ENCODE measurements around the gene FMN2.

FMN2 gene

DNA sequence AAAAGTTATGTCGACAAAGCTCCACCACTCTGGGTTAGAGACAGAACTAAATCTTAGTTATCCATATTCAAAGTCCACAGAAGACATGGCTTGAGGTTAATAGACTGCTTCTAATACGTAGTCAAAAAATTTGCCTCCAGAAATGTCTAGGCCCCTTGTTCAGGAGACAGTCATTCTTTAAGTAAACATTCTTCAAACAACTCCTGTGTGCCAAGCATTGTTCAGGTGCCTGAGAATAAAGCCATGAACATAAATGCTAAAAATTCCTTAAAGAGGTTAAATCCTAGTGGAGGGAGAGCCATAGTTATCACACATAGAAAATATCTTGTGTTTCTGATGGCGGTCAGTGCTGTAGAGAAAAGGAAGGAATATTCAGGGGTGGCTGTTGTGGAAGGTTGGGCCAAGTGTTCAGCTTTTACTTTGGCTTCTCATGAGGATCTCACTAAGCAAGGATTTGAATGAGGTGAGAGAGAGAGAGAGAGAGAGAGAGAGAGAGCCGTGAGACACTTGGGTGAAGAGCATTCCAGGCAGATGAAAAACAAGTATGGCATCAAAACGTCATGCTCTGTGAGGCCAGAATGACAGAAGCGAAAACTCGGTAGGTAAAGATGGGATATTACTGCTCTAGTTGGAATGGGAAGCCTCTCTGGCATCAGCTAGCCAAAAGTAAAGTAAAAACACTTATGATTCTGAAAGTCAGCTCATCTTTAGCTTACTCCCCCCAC is 333.2 kb downstream of the FMN2 start:
- no peak overlapping the region for H2AK5ac ChIP-seq (ENCODE audit: low read length)

DNA sequence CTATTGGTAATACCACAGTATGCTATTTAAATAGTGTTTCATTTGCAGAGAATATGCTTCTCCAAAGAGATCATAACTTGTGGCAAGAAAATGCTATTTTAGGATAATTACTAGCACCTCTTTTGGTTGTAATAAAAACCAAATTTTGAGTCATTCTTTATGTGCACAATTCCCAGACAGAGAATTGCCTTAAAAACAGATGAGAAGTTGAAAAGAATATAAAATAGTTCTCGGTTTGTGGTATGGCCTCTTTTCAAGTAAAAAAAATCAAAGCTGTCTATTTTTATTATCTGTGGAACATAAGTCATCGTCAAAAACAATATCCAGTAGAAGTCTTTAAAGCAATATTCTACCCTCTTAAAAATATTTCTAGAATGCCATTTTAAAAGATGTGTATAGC is 334.4 kb downstream of the FMN2 start:
- no peak overlapping the region for H3K4me3 ChIP-seq (ENCODE audit: low read depth, low read length)
- H2BK5ac ChIP-seq (ENCODE audit: low read depth, low read length, poor library complexity) = no peak overlapping the region
- no peak overlapping the region for H2BK12ac ChIP-seq (ENCODE audit: low read length)
- no peak overlapping the region for H3K18ac ChIP-seq (ENCODE audit: low read length)
- H4K8ac ChIP-seq (ENCODE audit: low read depth, low read length) = no peak overlapping the region
- no peak for DNase-seq
- H4K12ac ChIP-seq (ENCODE audit: low read depth, low read length) = no peak overlapping the region
- no peaks in the 10 kb centered on the region for H3K36me3 ChIP-seq (ENCODE audit: control insufficient read depth in 1 of 2, insufficient read depth in 2 of 2, low read length in 2 of 2)
- H3K4ac ChIP-seq (ENCODE audit: low read depth, low read length) = no peak overlapping the region
- no peaks in the 10 kb centered on the region for H3K79me2 ChIP-seq (ENCODE audit: control insufficient read depth, insufficient read depth, low read length, poor library complexity)
- H2BK120ac ChIP-seq (ENCODE audit: insufficient read depth, low read length, poor library complexity) = no peak overlapping the region
- no peak overlapping the region for H3K23ac ChIP-seq (ENCODE audit: low read length)
- peaks cover 2% of the 10 kb centered on the region for H3K9me3 ChIP-seq (ENCODE audit: insufficient read depth, low read depth, low read length)
- no peaks in the 10 kb centered on the region for H3K79me1 ChIP-seq (ENCODE audit: low read length)
- WGBS (ENCODE audit: extremely low coverage, insufficient coverage, insufficient read length) = no CpG with 5 or more reads among the region's 2 CpGs
- no peak overlapping the region for H3K14ac ChIP-seq (ENCODE audit: low read length)
- H2AFZ ChIP-seq (ENCODE audit: insufficient read depth, low read length, poor library complexity) = no peak overlapping the region
- no peaks in the 10 kb centered on the region for H3K4me1 ChIP-seq (ENCODE audit: control insufficient read depth in 1 of 2, insufficient read depth in 2 of 2, low read length in 2 of 2)
- no peak overlapping the region for H3K9ac ChIP-seq (ENCODE audit: low read length)
- H3K27me3 ChIP-seq (ENCODE audit: insufficient read depth, low read length) = no peaks in the 10 kb centered on the region
- H3K4me2 ChIP-seq (ENCODE audit: low read length) = no peak overlapping the region
- H3K27ac ChIP-seq (ENCODE audit: low read depth, low read length) = no peak overlapping the region
- H2AK5ac ChIP-seq (ENCODE audit: low read length) = no peak overlapping the region
- no peak overlapping the region for H4K91ac ChIP-seq (ENCODE audit: low read depth, low read length)

More for the DNA sequence above, 333.2 kb downstream of the FMN2 start:
- H3K4me3 ChIP-seq (ENCODE audit: low read depth, low read length) = no peak overlapping the region
- H2BK120ac ChIP-seq (ENCODE audit: insufficient read depth, low read length, poor library complexity) = no peak overlapping the region
- H4K91ac ChIP-seq (ENCODE audit: low read depth, low read length) = no peak overlapping the region
- no peak overlapping the region for H3K27ac ChIP-seq (ENCODE audit: low read depth, low read length)
- no peak overlapping the region for H4K12ac ChIP-seq (ENCODE audit: low read depth, low read length)
- H3K18ac ChIP-seq (ENCODE audit: low read length) = no peak overlapping the region
- H3K4ac ChIP-seq (ENCODE audit: low read depth, low read length) = no peak overlapping the region
- H3K9me3 ChIP-seq (ENCODE audit: insufficient read depth, low read depth, low read length) = peaks cover 2% of the 10 kb centered on the region
- H3K4me1 ChIP-seq (ENCODE audit: control insufficient read depth in 1 of 2, insufficient read depth in 2 of 2, low read length in 2 of 2) = no peaks in the 10 kb centered on the region
- no peak overlapping the region for H3K23ac ChIP-seq (ENCODE audit: low read length)
- no CpG with 5 or more reads among the region's 7 CpGs for WGBS (ENCODE audit: extremely low coverage, insufficient coverage, insufficient read length)
- H3K14ac ChIP-seq (ENCODE audit: low read length) = no peak overlapping the region
- no peaks in the 10 kb centered on the region for H3K79me2 ChIP-seq (ENCODE audit: control insufficient read depth, insufficient read depth, low read length, poor library complexity)
- peak; percentile 46 to 76 for DNase-seq
- no peak overlapping the region for H3K4me2 ChIP-seq (ENCODE audit: low read length)
- H3K27me3 ChIP-seq (ENCODE audit: insufficient read depth, low read length) = no peaks in the 10 kb centered on the region
- H3K79me1 ChIP-seq (ENCODE audit: low read length) = no peaks in the 10 kb centered on the region
- H2BK12ac ChIP-seq (ENCODE audit: low read length) = no peak overlapping the region
- H2AFZ ChIP-seq (ENCODE audit: insufficient read depth, low read length, poor library complexity) = no peak overlapping the region
- H3K36me3 ChIP-seq (ENCODE audit: control insufficient read depth in 1 of 2, insufficient read depth in 2 of 2, low read length in 2 of 2) = no peaks in the 10 kb centered on the region
- H2BK5ac ChIP-seq (ENCODE audit: low read depth, low read length, poor library complexity) = no peak overlapping the region
- H4K8ac ChIP-seq (ENCODE audit: low read depth, low read length) = no peak overlapping the region
- no peak overlapping the region for H3K9ac ChIP-seq (ENCODE audit: low read length)

- Histone ChIP-seq H3K36me3 (ENCODE audit: control insufficient read depth in 1 of 2, insufficient read depth in 2 of 2, low read length in 2 of 2) (no peaks in the 10 kb centered on the region), H4K12ac (ENCODE audit: low read depth, low read length) (no peak overlapping the region), H3K23ac (ENCODE audit: low read length) (no peak overlapping the region), H3K27me3 (ENCODE audit: insufficient read depth, low read length) (no peaks in the 10 kb centered on the region), H3K27ac (ENCODE audit: low read depth, low read length) (no peak overlapping the region), H3K4me2 (ENCODE audit: low read length) (no peak overlapping the region), H3K9ac (ENCODE audit: low read length) (no peak overlapping the region), H2BK5ac (ENCODE audit: low read depth, low read length, poor library complexity) (no peak overlapping the region), H3K4ac (ENCODE audit: low read depth, low read length) (no peak overlapping the region), H4K91ac (ENCODE audit: low read depth, low read length) (no peak overlapping the region), H4K8ac (ENCODE audit: low read depth, low read length) (no peak overlapping the region), H3K18ac (ENCODE audit: low read length) (no peak overlapping the region), H3K14ac (ENCODE audit: low read length) (no peak overlapping the region), H2AFZ (ENCODE audit: insufficient read depth, low read length, poor library complexity) (no peak overlapping the region), H2BK120ac (ENCODE audit: insufficient read depth, low read length, poor library complexity) (no peak overlapping the region), H3K4me1 (ENCODE audit: control insufficient read depth in 1 of 2, insufficient read depth in 2 of 2, low read length in 2 of 2) (no peaks in the 10 kb centered on the region), H2BK12ac (ENCODE audit: low read length) (peak overlapping the region; percentile 59), H3K4me3 (ENCODE audit: low read depth, low read length) (no peak overlapping the region), H3K79me1 (ENCODE audit: low read length) (no peaks in the 10 kb centered on the region), H3K9me3 (ENCODE audit: insufficient read depth, low read depth, low read length) (no peaks in the 10 kb centered on the region), H3K79me2 (ENCODE audit: control insufficient read depth, insufficient read depth, low read length, poor library complexity) (no peaks in the 10 kb centered on the region), H2AK5ac (ENCODE audit: low read length) (no peak overlapping the region)
- DNase-seq = peak; percentile 75 to 79
- WGBS (ENCODE audit: extremely low coverage, insufficient coverage, insufficient read length) = no CpG with 5 or more reads among the region's 9 CpGs
Observed at GRCh38 chr1:240435996-240436566, 344.4 kb downstream of the FMN2 start.

DNA sequence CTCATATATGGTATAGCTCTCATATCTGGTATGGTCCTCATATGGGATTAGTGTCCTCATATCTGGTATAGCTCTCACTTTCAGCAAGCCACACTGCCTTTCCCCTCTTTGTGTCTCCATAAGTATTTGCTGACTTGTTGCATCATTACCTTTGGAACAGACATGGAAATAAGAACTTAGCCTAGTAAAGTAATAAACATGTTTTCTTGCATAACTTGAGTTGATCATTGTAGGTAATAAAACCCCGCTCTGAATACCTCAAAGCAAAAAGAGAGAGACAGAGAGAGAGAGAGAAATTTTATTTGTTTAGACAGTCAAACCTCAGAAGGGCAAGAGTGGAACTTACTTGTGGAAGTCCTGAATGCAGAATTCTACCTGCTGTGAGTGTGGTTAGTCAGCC is 350.0 kb downstream of the FMN2 start:
- no peak overlapping the region for H3K9ac ChIP-seq (ENCODE audit: low read length)
- H3K23ac ChIP-seq (ENCODE audit: low read length) = no peak overlapping the region
- no peaks in the 10 kb centered on the region for H3K79me1 ChIP-seq (ENCODE audit: low read length)
- DNase-seq = no peak
- no peaks in the 10 kb centered on the region for H3K4me1 ChIP-seq (ENCODE audit: control insufficient read depth in 1 of 2, insufficient read depth in 2 of 2, low read length in 2 of 2)
- WGBS (ENCODE audit: extremely low coverage, insufficient coverage, insufficient read length) = no CpG with 5 or more reads among the region's 1 CpG
- H3K79me2 ChIP-seq (ENCODE audit: control insufficient read depth, insufficient read depth, low read length, poor library complexity) = no peaks in the 10 kb centered on the region
- H3K36me3 ChIP-seq (ENCODE audit: control insufficient read depth in 1 of 2, insufficient read depth in 2 of 2, low read length in 2 of 2) = no peaks in the 10 kb centered on the region
- no peak overlapping the region for H3K14ac ChIP-seq (ENCODE audit: low read length)
- no peak overlapping the region for H3K18ac ChIP-seq (ENCODE audit: low read length)
- no peak overlapping the region for H3K4me3 ChIP-seq (ENCODE audit: low read depth, low read length)
- H2BK12ac ChIP-seq (ENCODE audit: low read length) = no peak overlapping the region
- no peak overlapping the region for H3K4me2 ChIP-seq (ENCODE audit: low read length)
- H2AFZ ChIP-seq (ENCODE audit: insufficient read depth, low read length, poor library complexity) = no peak overlapping the region
- no peak overlapping the region for H2BK120ac ChIP-seq (ENCODE audit: insufficient read depth, low read length, poor library complexity)
- no peak overlapping the region for H3K4ac ChIP-seq (ENCODE audit: low read depth, low read length)
- no peak overlapping the region for H2BK5ac ChIP-seq (ENCODE audit: low read depth, low read length, poor library complexity)
- H4K12ac ChIP-seq (ENCODE audit: low read depth, low read length) = no peak overlapping the region
- H2AK5ac ChIP-seq (ENCODE audit: low read length) = no peak overlapping the region
- no peak overlapping the region for H3K27ac ChIP-seq (ENCODE audit: low read depth, low read length)
- H4K91ac ChIP-seq (ENCODE audit: low read depth, low read length) = no peak overlapping the region
- no peaks in the 10 kb centered on the region for H3K27me3 ChIP-seq (ENCODE audit: insufficient read depth, low read length)
- H4K8ac ChIP-seq (ENCODE audit: low read depth, low read length) = no peak overlapping the region
- H3K9me3 ChIP-seq (ENCODE audit: insufficient read depth, low read depth, low read length) = no peaks in the 10 kb centered on the region

All from trophoblast cell (in vitro differentiated cells and primary cell).